ENCODE results near the gene TTI1.

DNA sequence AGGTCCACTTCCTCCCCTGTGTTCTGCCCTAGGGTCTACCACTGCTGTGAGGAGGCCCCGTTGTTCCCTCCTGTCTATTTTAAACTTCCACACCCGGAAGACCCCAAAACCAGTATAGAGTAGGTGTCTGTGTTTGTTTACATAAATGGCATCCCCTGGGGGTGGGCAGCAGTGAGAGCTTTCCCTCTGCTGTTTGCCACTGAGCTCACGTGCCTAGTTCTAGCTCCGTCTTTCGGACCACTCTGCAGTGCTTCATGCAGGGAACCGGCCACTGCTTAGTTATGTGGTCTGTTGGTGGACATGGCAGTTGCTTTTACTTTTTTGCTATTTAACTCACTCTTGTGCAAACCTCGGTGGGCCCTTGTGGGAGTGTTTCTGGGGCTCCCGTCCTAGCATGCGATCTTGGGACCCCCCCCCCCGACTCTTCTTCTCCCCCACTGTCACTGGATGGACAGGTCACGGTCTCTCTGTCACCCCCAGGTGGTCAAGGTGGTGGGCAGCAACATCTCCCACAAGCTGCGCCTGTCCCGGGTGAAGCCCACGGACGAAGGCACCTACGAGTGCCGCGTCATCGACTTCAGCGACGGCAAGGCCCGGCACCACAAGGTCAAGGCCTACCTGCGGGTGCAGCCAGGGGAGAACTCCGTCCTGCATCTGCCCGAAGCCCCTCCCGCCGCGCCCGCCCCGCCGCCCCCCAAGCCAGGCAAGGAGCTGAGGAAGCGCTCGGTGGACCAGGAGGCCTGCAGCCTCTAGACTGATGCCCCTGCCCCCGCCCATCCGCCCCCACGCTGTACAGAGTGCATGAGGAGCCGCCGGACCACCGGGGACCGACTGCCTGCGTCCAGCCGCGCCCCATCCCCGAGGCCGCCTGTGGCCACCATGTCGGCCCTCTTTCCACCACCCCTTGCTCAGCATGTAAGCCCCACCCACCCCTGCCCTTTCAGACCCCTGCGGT is 89.5 kb downstream of the TTI1 start:
- TF ChIP-seq, protein P1, sequence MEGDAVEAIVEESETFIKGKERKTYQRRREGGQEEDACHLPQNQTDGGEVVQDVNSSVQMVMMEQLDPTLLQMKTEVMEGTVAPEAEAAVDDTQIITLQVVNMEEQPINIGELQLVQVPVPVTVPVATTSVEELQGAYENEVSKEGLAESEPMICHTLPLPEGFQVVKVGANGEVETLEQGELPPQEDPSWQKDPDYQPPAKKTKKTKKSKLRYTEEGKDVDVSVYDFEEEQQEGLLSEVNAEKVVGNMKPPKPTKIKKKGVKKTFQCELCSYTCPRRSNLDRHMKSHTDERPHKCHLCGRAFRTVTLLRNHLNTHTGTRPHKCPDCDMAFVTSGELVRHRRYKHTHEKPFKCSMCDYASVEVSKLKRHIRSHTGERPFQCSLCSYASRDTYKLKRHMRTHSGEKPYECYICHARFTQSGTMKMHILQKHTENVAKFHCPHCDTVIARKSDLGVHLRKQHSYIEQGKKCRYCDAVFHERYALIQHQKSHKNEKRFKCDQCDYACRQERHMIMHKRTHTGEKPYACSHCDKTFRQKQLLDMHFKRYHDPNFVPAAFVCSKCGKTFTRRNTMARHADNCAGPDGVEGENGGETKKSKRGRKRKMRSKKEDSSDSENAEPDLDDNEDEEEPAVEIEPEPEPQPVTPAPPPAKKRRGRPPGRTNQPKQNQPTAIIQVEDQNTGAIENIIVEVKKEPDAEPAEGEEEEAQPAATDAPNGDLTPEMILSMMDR (IDR thresholded peaks at IDR 0.05; ENCODE audit: insufficient read depth, low read depth, low read length): no peak
- TF ChIP-seq EZH2 (IDR thresholded peaks at IDR 0.05; ENCODE audit: insufficient read depth, low read length): no peak
